Mucosa of descending colon (tissue), 3 donors: Measurements from ENCODE around the gene POLR2M. TPM values are rescaled to one million over a fixed set of nuclear protein-coding genes. Genes with fewer than 3 reads are reported as not detected.

Source experiments
- ATAC-seq: fragments of 200-7000 bp; cut with Tn5 transposase; one replicate; pipeline ENCODE4 v1.9.1; 2020; ENCODE audit warnings: mild to moderate bottlenecking, moderate library complexity
- DNase-seq, 3 donors: peaks; one replicate each; pipeline ENCODE4 v3.0.0-alpha.2; 2020
- H3K36me3 ChIP-seq: fragments of 200-600 bp; one replicate; pipeline ENCODE4 v1.8.0; 2021; ENCODE audit warnings: low read depth, mild to moderate bottlenecking
- H3K4me1 ChIP-seq: fragments of 200-600 bp; one replicate; pipeline ENCODE4 v1.8.0; 2021; ENCODE audit warnings: low read depth, mild to moderate bottlenecking
- H3K4me3 ChIP-seq: fragments of 200-600 bp; one replicate; pipeline ENCODE4 v1.8.0; 2021; ENCODE audit warnings: mild to moderate bottlenecking
- H3K9me3 ChIP-seq: fragments of 200-600 bp; one replicate; pipeline ENCODE4 v1.8.0; 2021; ENCODE audit warnings: mild to moderate bottlenecking
- CTCF ChIP-seq: fragments of 200-600 bp; IDR thresholded peaks from one replicate; pipeline ENCODE4 v1.8.0; 2022; ENCODE audit warnings: antibody characterized with exemption, mild to moderate bottlenecking
- intact Hi-C, 2 donors: fragments of 100-400 bp; cut with DNase I in 1 of 2; cut with micrococcal nuclease in 1 of 2; formaldehyde crosslinking; loops; one replicate each; pipeline versions ENCODE4 v1.11.0 to v1.11.1; 2022; cut with DNase I, micrococcal nuclease
- total RNA-seq, 3 donors: library from RNA; stranded (reverse); fragmentation: NEBNext Ultra II Directional in 2 of 3; extraction: Animal tissue kit (Norgen Biotek cat#: 25700) in 2 of 3; gene quantifications; one replicate each; pipeline versions ENCODE4 v1.2.1 to v1.2.4, GENCODE V29; 2021 to 2023
- donor health status: DM: no; HTN: no; CAD: no; lungs with moderate emphysema.
- donor health status: DM: no; HTN: no; CAD: no.
- donor health status: DM: no; HTN: yes; CAD: no.

The POLR2M gene
- total RNA-seq, 3 donors from 2014 or later: 40.4 to 82.8 (median 53.3) TPM

GRCh38 chr15:57758560-57758959 lies 52.0 kb downstream of the POLR2M start:
- intact Hi-C loops: no loop called here
- no peaks in the 10 kb centered on the region for H3K36me3 ChIP-seq
- H3K9me3 ChIP-seq: no peaks in the 10 kb centered on the region
- DNase-seq (no peak), ATAC-seq (no peak)
- no peaks in the 10 kb centered on the region for H3K4me1 ChIP-seq
- TF ChIP-seq CTCF: no peak
- no peak overlapping the region for H3K4me3 ChIP-seq

- H3K9me3 ChIP-seq: no peaks in the 10 kb centered on the region
- H3K36me3 ChIP-seq: no peaks in the 10 kb centered on the region
- DNase-seq (no peak), ATAC-seq (no peak)
- no peaks in the 10 kb centered on the region for H3K4me1 ChIP-seq
- intact Hi-C loops: no loop called here
- no peak for TF ChIP-seq CTCF
- no peak overlapping the region for H3K4me3 ChIP-seq
Observed at GRCh38 chr15:57761562-57761961, 55.0 kb downstream of the POLR2M start.

GRCh38 chr15:57762302-57762701 lies 55.8 kb downstream of the POLR2M start:
- ATAC-seq (no peak), DNase-seq (no peak)
- Histone ChIP-seq H3K9me3 (no peaks in the 10 kb centered on the region), H3K4me3 (no peak overlapping the region), H3K36me3 (no peaks in the 10 kb centered on the region), H3K4me1 (no peaks in the 10 kb centered on the region)
- no peak for TF ChIP-seq CTCF
- intact Hi-C loops: no loop called here

GRCh38 chr15:57763176-57763964 lies 56.9 kb downstream of the POLR2M start:
- Histone ChIP-seq H3K4me3 (no peak overlapping the region), H3K36me3 (no peaks in the 10 kb centered on the region), H3K4me1 (no peaks in the 10 kb centered on the region), H3K9me3 (no peaks in the 10 kb centered on the region)
- no peak for TF ChIP-seq CTCF
- no peak for ATAC-seq
- intact Hi-C loops: no loop called here
- no peak for DNase-seq

Other genes starting within 250 kb of the POLR2M start
- 10 to 100 TPM; 17.5 to 18.8 (median 17.9) TPM for gene MYZAP, start 114.8 kb upstream of the POLR2M start, total RNA-seq